K562 (cell line): ENCODE results near the gene AKNA. TPM values are rescaled to one million over a fixed set of nuclear protein-coding genes. Genes with fewer than 3 reads are reported as not detected.

ENCODE experiments used
- ATAC-seq: fragments of 200-7000 bp; cut with Tn5 transposase; 3 replicates; pipeline ENCODE4 v1.9.1; 2020; ENCODE audit warnings: moderate library complexity
- BruUV-seq: library from RNA; stranded (reverse); fragments of 400-500 nt; replicated peaks from 2 replicates; lab custom pipeline; 2021; lab: Mats Ljungman, UMichigan
- CTCF ChIA-PET: fragments of 300-600 bp; formaldehyde crosslinking; extraction: SDS; loops from one replicate; lab custom pipeline; 2021; ENCODE audit warnings: low intra/inter-chr PET ratio; lab: Yijun Ruan, JAX
- POLR2A ChIA-PET: fragments of 300-600, 350-650 bp; sonication (Branson Sonifier 250); formaldehyde crosslinking; extraction: SDS; loops from one replicate; lab custom pipeline; 2021; ENCODE audit warnings: antibody characterized with exemption, inconsistent platforms; lab: Yijun Ruan, JAX
- DNase-seq, 4 experiments: peaks; one replicate each; pipeline versions ENCODE4 v3.0.0 to v3.0.0-alpha.2; 2011 to 2018; ENCODE audit warnings: low spot score in 3 of 4, mixed read lengths in 3 of 4; ENCODE audit errors: extremely low read depth in 1 of 4
- FAIRE-seq: peaks from 2 replicates; lab custom pipeline; 2011; peaks lifted over from hg19 to GRCh38; lab: Jason Lieb, UNC
- H2AFZ ChIP-seq: 2 replicates; pipeline ENCODE4 v1.6.0; 2011; ENCODE audit warnings: low read depth, low read length, control low read depth, inconsistent platforms
- H3K27ac ChIP-seq: fragments of 200-600 bp; 3 replicates; pipeline ENCODE4 v1.8.0; 2011; ENCODE audit warnings: low read depth, mild to moderate bottlenecking, control low read depth, inconsistent platforms, low read length, moderate library complexity, mixed read lengths; ENCODE audit errors: extremely low read depth
- H3K27me3 ChIP-seq, 2 experiments: fragments of 300-600 bp in 1 of 2; 2 replicates in 1 of 2; 3 replicates in 1 of 2; pipeline versions ENCODE4 v1.6.0 to v1.8.0; 2011; ENCODE audit warnings: inconsistent platforms in 2 of 2, low read length in 2 of 2, mild to moderate bottlenecking in 1 of 2, mixed read lengths in 1 of 2, moderate library complexity in 1 of 2; ENCODE audit not compliant: control insufficient read depth in 2 of 2, insufficient read depth in 2 of 2
- H3K36me3 ChIP-seq: fragments of 300-600 bp; 3 replicates; pipeline ENCODE4 v1.8.0; 2011; ENCODE audit warnings: mild to moderate bottlenecking, low read length, inconsistent platforms; ENCODE audit not compliant: control insufficient read depth, insufficient read depth
- H3K4me1 ChIP-seq, 2 experiments: fragments of 200-600 bp in 1 of 2; replicated peaks in 1 of 2; 2 replicates in 1 of 2; 3 replicates in 1 of 2; pipeline versions ENCODE4 v1.5.1 to v1.8.0; 2011; ENCODE audit warnings: inconsistent platforms in 2 of 2, low read length in 2 of 2, mild to moderate bottlenecking in 1 of 2, mixed read lengths in 1 of 2, moderate library complexity in 1 of 2; ENCODE audit not compliant: control insufficient read depth in 2 of 2, insufficient read depth in 2 of 2
- H3K4me2 ChIP-seq: 2 replicates; pipeline ENCODE4 v1.6.1; 2011; ENCODE audit warnings: low read length, control low read depth, inconsistent platforms, mixed read lengths; ENCODE audit not compliant: insufficient read depth
- H3K4me3 ChIP-seq: fragments of 200-600 bp; sonication (generic), shearing (Covaris generic); 2 replicates; pipeline ENCODE4 v1.5.1; 2016; ENCODE audit warnings: control low read depth, inconsistent platforms
- H3K79me2 ChIP-seq: fragments of 200-600 bp; 3 replicates; pipeline ENCODE4 v1.8.0; 2011; ENCODE audit warnings: low read length, inconsistent platforms; ENCODE audit not compliant: control insufficient read depth, insufficient read depth
- H3K9ac ChIP-seq, 2 experiments: 2 replicates each; pipeline versions ENCODE4 v1.6.0 to v1.6.1; 2011; ENCODE audit warnings: low read depth in 2 of 2, low read length in 2 of 2, control low read depth in 1 of 2, inconsistent platforms in 1 of 2, mild to moderate bottlenecking in 1 of 2, mixed read lengths in 1 of 2; ENCODE audit not compliant: insufficient read depth in 1 of 2
- H3K9me1 ChIP-seq: one replicate; pipeline ENCODE4 v1.6.0; 2011; ENCODE audit warnings: inconsistent platforms, mild to moderate bottlenecking, low read length, moderate library complexity; ENCODE audit not compliant: control insufficient read depth, insufficient read depth
- H3K9me3 ChIP-seq: replicated peaks from 2 replicates; pipeline ENCODE4 v1.5.1; 2011; ENCODE audit warnings: low read depth, low read length, inconsistent platforms; ENCODE audit not compliant: control insufficient read depth, insufficient read depth
- H4K20me1 ChIP-seq: replicated peaks from 2 replicates; pipeline ENCODE4 v1.6.1; 2011; ENCODE audit warnings: low read length, inconsistent platforms, mixed read lengths; ENCODE audit not compliant: control insufficient read depth, insufficient read depth
- ATF3 ChIP-seq, 2 experiments: fragments of 450-650 bp in 1 of 2; sonication (generic) in 1 of 2; formaldehyde crosslinking in 1 of 2; IDR thresholded peaks in 1 of 2; conservative IDR thresholded peaks in 1 of 2; 2 replicates each; pipeline versions ENCODE4 v1.6.1 to v1.8.1; 2016 to 2023; ENCODE audit warnings: mild to moderate bottlenecking in 2 of 2, moderate library complexity in 2 of 2, inconsistent platforms in 1 of 2, missing genetic modification reagents in 1 of 2
- BRD9 ChIP-seq: fragments of 450-650 bp; IDR thresholded peaks from 2 replicates; pipeline ENCODE4 v1.6.1; 2018; ENCODE audit warnings: low read depth; ENCODE audit not compliant: partially characterized antibody
- CHD2 ChIP-seq: IDR thresholded peaks from 2 replicates; pipeline ENCODE4 v1.6.1; 2011; ENCODE audit warnings: low read depth, low read length
- E2F5 ChIP-seq: sonication (generic); formaldehyde crosslinking; IDR thresholded peaks from 2 replicates; pipeline ENCODE4 v1.8.0; 2022; ENCODE audit warnings: mild to moderate bottlenecking, missing genetic modification reagents
- FOXA3 ChIP-seq, 2 experiments: fragments of 450-650 bp in 1 of 2; sonication (generic) in 1 of 2; formaldehyde crosslinking; IDR thresholded peaks in 1 of 2; conservative IDR thresholded peaks in 1 of 2; 2 replicates each; pipeline versions ENCODE4 v1.4.0 to v1.8.0; 2020 to 2022; ENCODE audit warnings: mild to moderate bottlenecking in 2 of 2, missing genetic modification reagents in 1 of 2
- GABPB2 ChIP-seq: fragments of 250-450 bp; sonication (Bioruptor Pico); conservative IDR thresholded peaks from 2 replicates; pipeline ENCODE4 v1.5.1; 2021; ENCODE audit warnings: mild to moderate bottlenecking
- HINFP ChIP-seq: fragments of 450-650 bp; conservative IDR thresholded peaks from 2 replicates; pipeline ENCODE4 v1.6.1; 2016; ENCODE audit warnings: missing genetic modification characterization, low read depth, mild to moderate bottlenecking, control low read depth, missing compliant biosample characterization
- KAT8 ChIP-seq: fragments of 450-650 bp; IDR thresholded peaks from 2 replicates; pipeline ENCODE4 v1.6.1; 2016; ENCODE audit warnings: low read depth, mild to moderate bottlenecking
- L3MBTL2 ChIP-seq: fragments of 450-650 bp; IDR thresholded peaks from 2 replicates; pipeline ENCODE4 v1.6.1; 2016; ENCODE audit warnings: mild to moderate bottlenecking, moderate library complexity
- NFE2 ChIP-seq: IDR thresholded peaks from 2 replicates; pipeline ENCODE4 v1.6.1; 2014; ENCODE audit warnings: antibody characterized with exemption, low read depth
- RBM34 ChIP-seq: fragments of 200-400 bp; formaldehyde crosslinking; IDR thresholded peaks from 2 replicates; pipeline ENCODE4 v1.6.1; 2018; ENCODE audit warnings: low read length, borderline replicate concordance; ENCODE audit not compliant: insufficient read depth
- SRSF1 ChIP-seq: fragments of 200-400 bp; formaldehyde crosslinking; IDR thresholded peaks from 2 replicates; pipeline ENCODE4 v1.6.1; 2017; ENCODE audit warnings: mild to moderate bottlenecking, low read depth, low read length, moderate library complexity
- STAT6 ChIP-seq: sonication (generic); formaldehyde crosslinking; IDR thresholded peaks from 2 replicates; pipeline ENCODE4 v1.8.1; 2023; ENCODE audit warnings: mild to moderate bottlenecking, missing genetic modification reagents
- TAF15 ChIP-seq: fragments of 200-400 bp; formaldehyde crosslinking; IDR thresholded peaks from 2 replicates; pipeline ENCODE4 v1.6.1; 2017; ENCODE audit warnings: mild to moderate bottlenecking, low read depth, low read length, moderate library complexity
- ZC3H8 ChIP-seq: fragments of 450-650 bp; IDR thresholded peaks from 2 replicates; pipeline ENCODE4 v1.6.1; 2017
- ZNF282 ChIP-seq: sonication (generic); formaldehyde crosslinking; IDR thresholded peaks from 2 replicates; pipeline ENCODE4 v1.8.1; 2023; ENCODE audit warnings: missing genetic modification reagents
- ZNF436 ChIP-seq: fragments of 250-450, 450-650 bp; sonication (Bioruptor Pico); formaldehyde crosslinking; IDR thresholded peaks from 2 replicates; pipeline ENCODE4 v1.7.0; 2020; ENCODE audit warnings: mild to moderate bottlenecking
- WGBS: fragments of 100-300 bp; shearing (Covaris generic); methylation state at CpG from one replicate; pipeline ENCODE4 v1.1.6; 2016; ENCODE audit warnings: low coverage, mixed read lengths; ENCODE audit not compliant: insufficient coverage; ENCODE audit errors: missing lambda C conversion rate; 5-methylcytosine and 5-hydroxymethylcytosine counted together
- in situ Hi-C: fragments of 300-500 bp; cut with MboI; formaldehyde crosslinking; loops from 4 replicates; pipeline ENCODE4 v1.15.0; 2018; ENCODE audit warnings: inconsistent platforms, mixed read lengths
- intact Hi-C: fragments of 100-400 bp; cut with micrococcal nuclease; formaldehyde crosslinking; loops from 2 replicates; pipeline ENCODE4 v1.14.2; 2022
- polyA plus RNA-seq, 8 experiments: library from polyadenylated mRNA; depleted of rRNA in 4 of 8; stranded (reverse) in 5 of 8; unstranded in 3 of 8; fragments of >200 nt; fragmentation: Nextera tagmentation in 2 of 8; fragmentation: Illumina TruSeq in 1 of 8; extraction: Ambion mirVana in 2 of 8; extraction: Trizol in 1 of 8; gene quantifications; 2 replicates each; pipeline versions ENCODE4 v1.2.1 to v1.2.3, GENCODE V29; 2011 to 2014; ENCODE audit warnings: inconsistent platforms in 1 of 8, missing spikeins in 1 of 8
- total RNA-seq, 7 experiments: library from RNA; depleted of rRNA in 6 of 7; stranded (reverse); fragments of >200 nt in 6 of 7; fragmentation: Illumina TruSeq in 2 of 7; extraction: Trizol in 2 of 7; gene quantifications; 2 replicates each; pipeline versions ENCODE4 v1.2.1 to v1.2.3, GENCODE V29; 2011 to 2021; ENCODE audit warnings: low replicate concordance in 1 of 7

Gene AKNA
- total and polyA plus RNA-seq, 9 of the 15 experiments (the other 6 are each of a cell fraction or from before 2014, with no cell fraction given) = 0.29 to 20.5 (median 3.9) TPM

- DNase-seq (no peak), ATAC-seq (no peak), FAIRE-seq (no peak)
- Histone ChIP-seq H3K9me3 (no peaks in the 10 kb centered on the region), H3K27ac (no peak overlapping the region), H3K9ac (no peak overlapping the region), H3K4me3 (no peak overlapping the region), H3K79me2 (peaks cover 5% of the 10 kb centered on the region; the same call in 2 of the 3 replicates), H3K9me1 (no peaks in the 10 kb centered on the region), H3K4me1 (peaks cover 17 to 19% of the 10 kb centered on the region in 2 experiments), H2AFZ (no peak overlapping the region), H3K36me3 (no peaks in the 10 kb centered on the region; the same call in 2 of the 3 replicates), H4K20me1 (0 out of 2 replicates have a peak, but pooled peaks cover under 1% of the 10 kb centered on the region), H3K4me2 (no peak overlapping the region), H3K27me3 (no peaks in the 10 kb centered on the region)
- ChIA-PET CTCF (no interaction called here), POLR2A (interaction anchor here (0.6 to 2.1 kb wide), 3 partner anchors 11 to 35 kb away, joined by 3 to 6 read pairs (median 6); partner anchors contain the start of gene AKNA)
- in situ Hi-C loops = loop anchor here (10.0 kb wide), 1 partner anchor 515 kb away; no protein-coding TSS in a partner anchor
- BruUV-seq = no TSS peak
- intact Hi-C loops = no loop called here
- 5% methylated on average over 1 of the region's 1 CpG for WGBS
- no peak for TF ChIP-seq E2F5 (CRISPR knock-in tag)
- no peak for TF ChIP-seq FOXA3 (CRISPR knock-in tag; conservative IDR thresholded peaks at IDR 0.05 in 1 of 2, IDR thresholded peaks at IDR 0.05 in 1 of 2)
- no peak for TF ChIP-seq NFE2
- TF ChIP-seq BRD9 = no peak
- TF ChIP-seq TAF15 = no peak
- TF ChIP-seq ZC3H8 = no peak
- no peak for TF ChIP-seq GABPB2 (CRISPR knock-in tag)
- TF ChIP-seq STAT6 = no peak
- no peak for TF ChIP-seq HINFP
- no peak for TF ChIP-seq ZNF282 (CRISPR knock-in tag)
- TF ChIP-seq ATF3 (IDR thresholded peaks at IDR 0.05) = no peak
- TF ChIP-seq ATF3 (CRISPR knock-in tag; conservative IDR thresholded peaks at IDR 0.05) = no peak
- no peak for TF ChIP-seq ZNF436 (CRISPR knock-in tag)
- no peak for TF ChIP-seq SRSF1
- TF ChIP-seq L3MBTL2 = no peak
- no peak for TF ChIP-seq KAT8
- TF ChIP-seq CHD2 = no peak
- no peak for TF ChIP-seq RBM34
Observed at GRCh38 chr9:114400219-114400618, 12.4 kb upstream of the AKNA start.
